Measurements from ENCODE around the gene RPS19BP1.

RPS19BP1 gene

DNA sequence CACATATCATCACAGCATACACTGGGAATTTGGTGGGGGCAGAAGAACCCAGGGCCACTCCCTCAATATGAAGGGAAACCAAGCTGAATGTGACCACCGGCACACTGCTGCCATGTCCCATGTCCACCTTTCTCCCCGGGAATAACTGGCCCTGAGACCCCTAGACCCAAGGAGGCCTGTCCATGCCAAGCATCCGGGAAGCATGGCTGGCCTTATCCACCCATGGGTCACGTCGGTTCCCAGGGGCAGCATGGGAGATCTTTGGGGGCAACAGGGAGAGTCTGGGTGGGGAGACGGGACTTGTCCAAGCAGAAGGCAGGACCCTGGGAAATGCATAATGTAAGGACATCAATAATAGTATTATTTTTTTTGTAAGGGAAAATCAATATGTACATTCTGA, 40.9 kb downstream of the RPS19BP1 start:
- H3K4me1 ChIP-seq (ENCODE audit: insufficient read depth, low read length), result peaks cover 7% of the 10 kb centered on the region; the same call in 1 of the 2 replicates
- no peak overlapping the region for H3K4me2 ChIP-seq (ENCODE audit: insufficient read depth, low read length)
- H3K36me3 ChIP-seq (ENCODE audit: insufficient read depth, low read length), result no peaks in the 10 kb centered on the region
- H3K79me2 ChIP-seq (ENCODE audit: insufficient read depth, low read length), result no peaks in the 10 kb centered on the region
- no peak overlapping the region for H3K4me3 ChIP-seq (ENCODE audit: low read depth in 1 of 2, low read length in 2 of 2)
- DNase-seq, result no peak
- H2AFZ ChIP-seq (ENCODE audit: low read depth, low read length), result no peak overlapping the region
- no peaks in the 10 kb centered on the region for H3K27me3 ChIP-seq (ENCODE audit: insufficient read depth, low read length, poor library complexity)
- no peaks in the 10 kb centered on the region for H3K9me3 ChIP-seq (ENCODE audit: insufficient read depth, low read length, severe bottlenecking)
- H3K27ac ChIP-seq (ENCODE audit: low read length), result no peak overlapping the region
- H3K9ac ChIP-seq (ENCODE audit: low read depth, low read length), result no peak overlapping the region
- H4K20me1 ChIP-seq (ENCODE audit: insufficient read depth, low read length), result no peaks in the 10 kb centered on the region
- no peak for TF ChIP-seq EZH2 (IDR thresholded peaks at IDR 0.05; ENCODE audit: borderline replicate concordance, low read depth, low read length, severe bottlenecking)
- TF ChIP-seq, protein P1, sequence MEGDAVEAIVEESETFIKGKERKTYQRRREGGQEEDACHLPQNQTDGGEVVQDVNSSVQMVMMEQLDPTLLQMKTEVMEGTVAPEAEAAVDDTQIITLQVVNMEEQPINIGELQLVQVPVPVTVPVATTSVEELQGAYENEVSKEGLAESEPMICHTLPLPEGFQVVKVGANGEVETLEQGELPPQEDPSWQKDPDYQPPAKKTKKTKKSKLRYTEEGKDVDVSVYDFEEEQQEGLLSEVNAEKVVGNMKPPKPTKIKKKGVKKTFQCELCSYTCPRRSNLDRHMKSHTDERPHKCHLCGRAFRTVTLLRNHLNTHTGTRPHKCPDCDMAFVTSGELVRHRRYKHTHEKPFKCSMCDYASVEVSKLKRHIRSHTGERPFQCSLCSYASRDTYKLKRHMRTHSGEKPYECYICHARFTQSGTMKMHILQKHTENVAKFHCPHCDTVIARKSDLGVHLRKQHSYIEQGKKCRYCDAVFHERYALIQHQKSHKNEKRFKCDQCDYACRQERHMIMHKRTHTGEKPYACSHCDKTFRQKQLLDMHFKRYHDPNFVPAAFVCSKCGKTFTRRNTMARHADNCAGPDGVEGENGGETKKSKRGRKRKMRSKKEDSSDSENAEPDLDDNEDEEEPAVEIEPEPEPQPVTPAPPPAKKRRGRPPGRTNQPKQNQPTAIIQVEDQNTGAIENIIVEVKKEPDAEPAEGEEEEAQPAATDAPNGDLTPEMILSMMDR (IDR thresholded peaks at IDR 0.05; ENCODE audit: borderline replicate concordance, extremely low read depth, low read length, poor library complexity, severe bottlenecking), result no peak
- no peak for ATAC-seq (ENCODE audit: insufficient read depth, low read depth)

DNA sequence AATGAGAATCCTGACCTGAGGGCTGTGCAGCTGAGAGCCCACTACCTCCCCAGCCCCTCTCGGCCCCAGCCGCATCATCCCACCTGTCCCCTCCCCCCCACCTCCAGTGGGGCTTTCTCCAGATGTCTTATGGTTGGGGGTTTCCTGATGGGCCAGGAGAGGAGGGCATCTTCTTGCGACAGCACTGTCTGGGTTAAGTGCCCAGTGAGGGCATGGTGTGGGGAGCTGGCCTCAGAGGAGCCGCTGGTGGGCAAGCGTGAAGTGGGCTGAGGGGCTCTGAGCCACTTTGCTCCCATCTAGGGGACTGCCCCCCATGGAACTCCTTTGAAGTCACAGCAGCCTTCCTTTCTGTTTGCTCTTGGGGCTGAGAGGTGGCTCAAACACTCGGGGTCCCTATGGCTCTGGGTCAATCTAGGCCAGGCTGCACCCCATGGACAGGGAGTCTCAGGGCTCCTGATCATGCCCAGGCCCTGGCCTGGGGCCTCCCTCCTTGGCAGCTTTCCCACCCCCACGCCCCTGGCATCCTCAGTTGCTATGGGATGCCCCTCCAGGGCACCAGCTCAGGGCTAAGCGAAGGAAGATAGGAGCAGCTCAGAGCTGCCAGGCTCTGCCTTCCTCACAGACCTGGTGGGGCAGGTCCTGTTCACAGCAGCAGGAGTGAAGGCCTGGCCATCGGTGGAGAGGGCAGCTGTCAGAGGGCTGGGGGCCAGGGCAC, 41.4 kb downstream of the RPS19BP1 start:
- H4K20me1 ChIP-seq (ENCODE audit: insufficient read depth, low read length), result no peaks in the 10 kb centered on the region
- TF ChIP-seq, protein P1 (IDR thresholded peaks at IDR 0.05; ENCODE audit: borderline replicate concordance, extremely low read depth, low read length, poor library complexity, severe bottlenecking), result no peak
- TF ChIP-seq EZH2 (IDR thresholded peaks at IDR 0.05; ENCODE audit: borderline replicate concordance, low read depth, low read length, severe bottlenecking), result no peak
- H3K9ac ChIP-seq (ENCODE audit: low read depth, low read length), result no peak overlapping the region

DNA sequence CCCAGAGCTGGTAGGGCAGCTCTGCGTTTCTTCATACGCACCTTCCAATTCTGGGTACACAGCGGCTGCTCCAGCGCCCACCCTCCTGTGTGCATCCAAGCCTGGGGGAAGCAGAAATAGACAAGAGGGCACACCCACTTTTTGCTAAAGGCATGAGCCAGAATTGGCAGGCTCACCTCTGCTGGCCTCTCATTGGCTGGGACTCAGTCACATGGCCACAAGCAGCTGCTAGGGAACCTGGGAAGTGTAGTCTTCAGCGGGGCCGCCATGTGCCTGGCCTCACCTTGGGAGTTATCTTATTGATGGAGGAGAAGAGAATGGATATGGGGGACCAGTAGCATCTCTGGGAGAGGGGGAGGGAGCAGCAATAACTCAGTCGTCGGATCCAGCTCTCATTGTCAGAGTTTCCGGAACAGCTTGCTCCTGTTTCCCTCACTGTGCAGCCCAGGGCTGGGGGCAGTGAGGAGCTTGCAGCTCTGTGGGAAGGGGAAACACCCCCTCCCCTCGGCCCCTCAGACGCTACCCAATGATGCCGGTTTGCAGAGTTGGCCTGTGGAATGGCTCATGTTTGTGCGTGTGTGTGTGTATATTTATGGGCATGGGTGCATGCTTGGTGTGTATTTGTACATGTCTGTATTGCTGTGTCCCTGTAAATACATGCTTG, 42.3 kb downstream of the RPS19BP1 start:
- ATAC-seq (ENCODE audit: insufficient read depth, low read depth), result peak; percentile 98
- Histone ChIP-seq H4K20me1 (ENCODE audit: insufficient read depth, low read length) (no peaks in the 10 kb centered on the region), H3K4me2 (ENCODE audit: insufficient read depth, low read length) (peak overlapping the region; percentile 46; the same call in 1 of the 2 replicates), H3K9ac (ENCODE audit: low read depth, low read length) (no peak overlapping the region), H3K27me3 (ENCODE audit: insufficient read depth, low read length, poor library complexity) (no peaks in the 10 kb centered on the region), H3K4me3 (ENCODE audit: low read depth in 1 of 2, low read length in 2 of 2) (0 out of 4 replicates have a peak overlapping the region, but pooled peaks of 1 of the 2 experiments have one; percentile 6), H3K4me1 (ENCODE audit: insufficient read depth, low read length) (peaks cover 7% of the 10 kb centered on the region; the same call in 1 of the 2 replicates), H3K79me2 (ENCODE audit: insufficient read depth, low read length) (no peaks in the 10 kb centered on the region), H3K36me3 (ENCODE audit: insufficient read depth, low read length) (no peaks in the 10 kb centered on the region), H3K9me3 (ENCODE audit: insufficient read depth, low read length, severe bottlenecking) (no peaks in the 10 kb centered on the region), H3K27ac (ENCODE audit: low read length) (no peak overlapping the region), H2AFZ (ENCODE audit: low read depth, low read length) (peak overlapping the region; percentile 67)
- TF ChIP-seq EZH2 (IDR thresholded peaks at IDR 0.05; ENCODE audit: borderline replicate concordance, low read depth, low read length, severe bottlenecking), result no peak
- TF ChIP-seq, protein P1 (IDR thresholded peaks at IDR 0.05; ENCODE audit: borderline replicate concordance, extremely low read depth, low read length, poor library complexity, severe bottlenecking), result no peak
- peak; percentile 81 for DNase-seq

More for the DNA sequence above, 41.4 kb downstream of the RPS19BP1 start:
- no peaks in the 10 kb centered on the region for H3K27me3 ChIP-seq (ENCODE audit: insufficient read depth, low read length, poor library complexity)
- no peak overlapping the region for H3K4me3 ChIP-seq (ENCODE audit: low read depth in 1 of 2, low read length in 2 of 2)
- no peaks in the 10 kb centered on the region for H3K9me3 ChIP-seq (ENCODE audit: insufficient read depth, low read length, severe bottlenecking)
- no peak overlapping the region for H3K27ac ChIP-seq (ENCODE audit: low read length)
- H3K4me2 ChIP-seq (ENCODE audit: insufficient read depth, low read length), result no peak overlapping the region
- peaks cover 7% of the 10 kb centered on the region; the same call in 1 of the 2 replicates for H3K4me1 ChIP-seq (ENCODE audit: insufficient read depth, low read length)
- DNase-seq (no peak), ATAC-seq (ENCODE audit: insufficient read depth, low read depth) (no peak)
- no peak overlapping the region for H2AFZ ChIP-seq (ENCODE audit: low read depth, low read length)
- no peaks in the 10 kb centered on the region for H3K36me3 ChIP-seq (ENCODE audit: insufficient read depth, low read length)
- no peaks in the 10 kb centered on the region for H3K79me2 ChIP-seq (ENCODE audit: insufficient read depth, low read length)

All from DND-41 (cell line).